GM12874 (cell line): ENCODE results near the gene STAMBPL1.

Experiments used
- TF ChIP-seq, protein P1 (sequence below): IDR thresholded peaks from 2 replicates; pipeline ENCODE4 v1.5.1; 2011; ENCODE audit warnings: low read depth, mild to moderate bottlenecking, control low read depth, low read length, moderate library complexity; ENCODE audit not compliant: insufficient read depth

The STAMBPL1 gene

GRCh38 chr10:88968391-88968790, 88.3 kb downstream of the STAMBPL1 start:
- TF ChIP-seq, protein P1, sequence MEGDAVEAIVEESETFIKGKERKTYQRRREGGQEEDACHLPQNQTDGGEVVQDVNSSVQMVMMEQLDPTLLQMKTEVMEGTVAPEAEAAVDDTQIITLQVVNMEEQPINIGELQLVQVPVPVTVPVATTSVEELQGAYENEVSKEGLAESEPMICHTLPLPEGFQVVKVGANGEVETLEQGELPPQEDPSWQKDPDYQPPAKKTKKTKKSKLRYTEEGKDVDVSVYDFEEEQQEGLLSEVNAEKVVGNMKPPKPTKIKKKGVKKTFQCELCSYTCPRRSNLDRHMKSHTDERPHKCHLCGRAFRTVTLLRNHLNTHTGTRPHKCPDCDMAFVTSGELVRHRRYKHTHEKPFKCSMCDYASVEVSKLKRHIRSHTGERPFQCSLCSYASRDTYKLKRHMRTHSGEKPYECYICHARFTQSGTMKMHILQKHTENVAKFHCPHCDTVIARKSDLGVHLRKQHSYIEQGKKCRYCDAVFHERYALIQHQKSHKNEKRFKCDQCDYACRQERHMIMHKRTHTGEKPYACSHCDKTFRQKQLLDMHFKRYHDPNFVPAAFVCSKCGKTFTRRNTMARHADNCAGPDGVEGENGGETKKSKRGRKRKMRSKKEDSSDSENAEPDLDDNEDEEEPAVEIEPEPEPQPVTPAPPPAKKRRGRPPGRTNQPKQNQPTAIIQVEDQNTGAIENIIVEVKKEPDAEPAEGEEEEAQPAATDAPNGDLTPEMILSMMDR: no peak

DNA sequence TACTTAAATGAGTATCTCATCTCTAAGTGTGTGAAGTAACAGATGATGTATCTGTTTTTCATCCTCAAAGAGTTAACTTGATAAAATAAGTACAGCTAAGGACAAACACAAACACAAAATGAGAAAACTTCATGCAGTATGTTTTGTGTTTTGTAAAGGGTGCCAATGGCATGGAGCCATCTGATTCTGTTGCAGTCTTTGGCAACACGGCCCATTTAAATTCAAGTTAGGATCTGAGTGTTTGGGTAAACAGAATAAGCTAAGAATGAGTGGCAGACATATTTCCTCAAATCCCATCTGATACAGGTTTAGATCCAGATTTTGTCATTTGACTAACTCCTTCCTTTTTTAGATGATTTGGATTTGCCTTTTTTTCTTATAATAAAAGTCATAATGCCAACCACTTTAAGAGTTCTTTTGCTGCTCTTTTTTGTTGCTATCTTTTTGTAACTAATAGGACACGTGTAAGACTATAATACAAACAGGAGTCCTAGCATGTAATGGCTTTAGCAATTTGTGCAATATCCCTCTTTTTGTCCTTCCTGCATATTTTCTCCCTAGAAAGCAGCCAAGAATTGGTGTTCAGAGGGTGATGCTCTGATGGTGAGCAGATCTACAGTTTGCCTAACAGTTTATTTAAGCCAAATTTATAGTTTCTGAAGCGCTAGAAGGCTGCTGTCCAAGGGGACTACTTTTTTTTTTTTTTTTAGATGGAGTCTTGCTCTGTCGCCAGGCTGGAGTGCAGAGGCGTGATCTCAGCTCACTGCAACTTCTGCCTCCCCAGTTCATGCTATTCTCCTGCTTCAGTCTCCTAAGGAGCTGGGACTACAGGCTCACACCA, 91.4 kb downstream of the STAMBPL1 start:
- TF ChIP-seq, protein P1: no peak
